ENCODE data around the gene CORO1C. TPM values are rescaled to one million over a fixed set of nuclear protein-coding genes. Genes with fewer than 3 reads are reported as not detected.
A peak's percentile ranks its signal among the peaks of the same experiment; 100 is the strongest.
"Not testable (repeated sequence)": the region's sequence is repeated elsewhere in the genome, so short reads cannot be mapped to it uniquely, and the experiment has no call there.

The CORO1C gene
- total RNA-seq, 1 donor from 2014 or later = 128 TPM

DNA sequence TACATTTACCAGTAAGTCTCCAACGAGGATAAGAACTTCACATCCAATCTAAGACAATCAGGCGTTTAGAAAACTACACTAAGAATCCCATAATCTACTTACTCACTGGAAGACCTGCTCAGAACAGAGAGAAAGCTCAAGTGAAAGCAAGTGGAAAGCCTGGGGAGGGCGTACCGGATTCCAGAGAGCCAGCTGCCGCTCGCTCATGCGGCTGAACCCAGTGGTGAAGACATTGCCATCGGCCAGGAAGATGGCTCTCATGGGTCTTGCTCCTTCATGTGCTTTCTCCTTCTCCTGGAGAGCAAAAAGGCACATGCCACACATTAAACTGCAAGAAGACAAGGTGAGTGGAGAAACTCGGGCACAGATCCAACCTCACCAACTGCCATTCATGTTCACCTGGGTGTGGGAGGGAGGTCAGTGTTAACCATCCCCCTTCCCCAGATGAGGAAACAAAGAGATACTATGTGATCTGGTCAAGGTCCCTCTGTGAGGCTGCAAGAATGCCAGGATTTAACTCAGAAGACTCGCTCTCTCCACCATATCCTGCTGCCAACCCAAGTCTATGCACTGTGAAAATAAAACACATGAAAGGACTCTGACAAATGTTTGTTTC, 74.1 kb downstream of the CORO1C start:
- no peak overlapping the region for H3K9ac ChIP-seq
- peaks cover 8% of the 10 kb centered on the region for H3K27me3 Mint-ChIP-seq (ENCODE audit: insufficient read depth, low read depth)
- peak overlapping the region; percentile 8 for H3K4me3 Mint-ChIP-seq
- TF ChIP-seq EZH2 (IDR thresholded peaks at IDR 0.05) = no peak
- TF ChIP-seq EZH2phosphoT487 (IDR thresholded peaks at IDR 0.05) = no peak
- no peak for TF ChIP-seq CTCF (IDR thresholded peaks at IDR 0.05)
- peaks cover 26% of the 10 kb centered on the region for H3K4me1 Mint-ChIP-seq
- peaks cover 15% of the 10 kb centered on the region for H3K4me1 ChIP-seq
- no peak overlapping the region for H2AFZ ChIP-seq (replicated peaks)
- H3K9me3 Mint-ChIP-seq = no peaks in the 10 kb centered on the region
- no peak overlapping the region for H3K4me2 ChIP-seq
- H3K27me3 ChIP-seq = no peaks in the 10 kb centered on the region
- H3K27ac ChIP-seq = peak overlapping the region; percentile 78
- no peaks in the 10 kb centered on the region for H3K9me3 ChIP-seq (ENCODE audit: low read depth)
- DNase-seq (ENCODE audit: low spot score) = peak; percentile 77
- H3K36me3 ChIP-seq = peaks cover 15% of the 10 kb centered on the region
- peaks cover 9% of the 10 kb centered on the region for H4K20me1 ChIP-seq (ENCODE audit: low read depth)
- peaks cover 45% of the 10 kb centered on the region for H3K36me3 Mint-ChIP-seq
- H3K79me2 ChIP-seq (ENCODE audit: low read depth) = no peaks in the 10 kb centered on the region
- H3F3A ChIP-seq (ENCODE audit: low read depth) = peaks cover 17% of the 10 kb centered on the region
- peak overlapping the region; percentile 4 for H3K4me3 ChIP-seq
- H3K27ac Mint-ChIP-seq = peak overlapping the region; percentile 92

DNA sequence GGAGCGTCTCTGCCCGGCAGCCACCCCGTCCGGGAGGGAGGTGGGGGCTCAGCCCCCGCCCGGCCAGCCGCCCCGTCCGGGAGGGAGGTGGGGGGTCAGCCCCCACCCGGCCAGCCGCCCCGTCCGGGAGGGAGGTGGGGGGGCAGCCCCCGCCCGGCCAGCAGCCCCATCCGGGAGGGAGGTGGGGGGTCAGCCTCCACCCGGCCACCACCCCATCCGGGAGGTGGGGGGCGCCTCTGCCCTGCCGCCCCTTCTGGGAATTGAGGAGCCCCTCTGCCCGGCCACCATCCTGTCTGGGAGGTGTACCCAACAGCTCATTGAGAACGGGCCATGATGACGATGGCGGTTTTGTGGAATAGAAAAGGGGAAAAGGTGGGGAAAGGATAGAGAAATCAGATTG, 75.1 kb downstream of the CORO1C start:
- Histone ChIP-seq H3K36me3 (peaks cover 16% of the 10 kb centered on the region), H3K4me1 (peaks cover 15% of the 10 kb centered on the region), H3K27ac (peak overlapping the region; percentile 58), H3K4me2 (peak overlapping the region; percentile 35), H3F3A (ENCODE audit: low read depth) (peaks cover 17% of the 10 kb centered on the region)
- H3K27me3 Mint-ChIP-seq (ENCODE audit: insufficient read depth, low read depth); H3K27me3 ChIP-seq; H4K20me1 ChIP-seq (ENCODE audit: low read depth); H3K9me3 Mint-ChIP-seq; H3K79me2 ChIP-seq (ENCODE audit: low read depth); H3K9ac ChIP-seq; DNase-seq (ENCODE audit: low spot score); H3K9me3 ChIP-seq (ENCODE audit: low read depth); H2AFZ ChIP-seq (replicated peaks); H3K4me3 ChIP-seq: not testable (repeated sequence)
- H3K4me3 Mint-ChIP-seq = peak overlapping the region; percentile 73
- peaks cover 41% of the 10 kb centered on the region for H3K36me3 Mint-ChIP-seq
- peak overlapping the region; percentile 98 for H3K27ac Mint-ChIP-seq
- peaks cover 26% of the 10 kb centered on the region for H3K4me1 Mint-ChIP-seq

DNA sequence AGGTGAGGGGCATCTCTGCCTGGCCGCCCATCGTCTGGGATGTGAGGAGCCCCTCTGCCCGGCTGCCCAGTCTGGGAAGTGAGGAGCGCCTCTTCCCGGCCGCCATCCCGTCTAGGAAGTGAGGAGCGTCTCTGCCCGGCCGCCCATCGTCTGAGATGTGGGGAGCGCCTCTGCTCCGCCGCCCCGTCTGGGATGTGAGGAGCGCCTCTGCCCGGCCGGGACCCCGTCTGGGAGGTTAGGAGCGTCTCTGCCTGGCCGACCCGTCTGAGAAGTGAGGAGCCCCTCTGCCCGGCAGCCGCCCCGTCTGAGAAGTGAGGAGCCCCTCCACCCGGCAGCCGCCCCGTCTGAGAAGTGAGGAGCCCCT, 75.5 kb downstream of the CORO1C start:
- H4K20me1 ChIP-seq (ENCODE audit: low read depth); H3K9me3 ChIP-seq (ENCODE audit: low read depth); DNase-seq (ENCODE audit: low spot score); H3K27ac Mint-ChIP-seq; H3K9ac ChIP-seq; H3K27me3 Mint-ChIP-seq (ENCODE audit: insufficient read depth, low read depth); H3K9me3 Mint-ChIP-seq; H3K27me3 ChIP-seq; H3K4me3 ChIP-seq; H3K4me2 ChIP-seq; H3K27ac ChIP-seq; H2AFZ ChIP-seq (replicated peaks); H3K79me2 ChIP-seq (ENCODE audit: low read depth); H3K4me3 Mint-ChIP-seq: not testable (repeated sequence)
- H3F3A ChIP-seq (ENCODE audit: low read depth) = peaks cover 17% of the 10 kb centered on the region
- H3K4me1 ChIP-seq = peaks cover 15% of the 10 kb centered on the region
- H3K36me3 ChIP-seq = peaks cover 17% of the 10 kb centered on the region
- peaks cover 26% of the 10 kb centered on the region for H3K4me1 Mint-ChIP-seq
- H3K36me3 Mint-ChIP-seq = peaks cover 39% of the 10 kb centered on the region

DNA sequence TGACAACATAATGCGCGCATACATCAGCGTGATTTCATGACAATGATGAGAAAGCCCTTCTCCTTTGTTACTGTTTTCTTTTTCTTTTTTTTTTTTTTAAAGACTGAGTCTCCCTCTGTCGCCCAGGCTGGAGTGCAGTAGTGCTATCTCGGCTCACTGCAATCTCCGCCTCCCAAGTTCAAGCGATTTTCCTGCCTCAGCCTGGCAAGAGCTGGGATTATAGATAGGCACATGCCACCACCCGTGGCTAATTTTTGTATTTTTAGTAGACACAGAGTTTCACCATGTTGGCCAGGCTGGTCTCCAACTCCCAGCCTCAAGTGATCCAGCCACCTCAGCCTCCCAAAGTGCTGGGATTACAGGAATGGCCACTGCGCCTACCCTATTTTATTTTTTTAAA, 76.7 kb downstream of the CORO1C start:
- not testable (repeated sequence) for H3K9ac ChIP-seq; H3K9me3 ChIP-seq (ENCODE audit: low read depth); H3K27me3 Mint-ChIP-seq (ENCODE audit: insufficient read depth, low read depth); H4K20me1 ChIP-seq (ENCODE audit: low read depth); DNase-seq (ENCODE audit: low spot score); H2AFZ ChIP-seq (replicated peaks); H3K27ac Mint-ChIP-seq; H3K27me3 ChIP-seq; H3K9me3 Mint-ChIP-seq; H3K27ac ChIP-seq; H3K4me2 ChIP-seq; H3K4me3 ChIP-seq; H3K4me3 Mint-ChIP-seq; H3K79me2 ChIP-seq (ENCODE audit: low read depth)
- Histone ChIP-seq H3K36me3 (peaks cover 17% of the 10 kb centered on the region), H3F3A (ENCODE audit: low read depth) (peaks cover 17% of the 10 kb centered on the region), H3K4me1 (peaks cover 15% of the 10 kb centered on the region)
- Mint-ChIP-seq H3K4me1 (peaks cover 29% of the 10 kb centered on the region), H3K36me3 (peaks cover 43% of the 10 kb centered on the region)

DNA sequence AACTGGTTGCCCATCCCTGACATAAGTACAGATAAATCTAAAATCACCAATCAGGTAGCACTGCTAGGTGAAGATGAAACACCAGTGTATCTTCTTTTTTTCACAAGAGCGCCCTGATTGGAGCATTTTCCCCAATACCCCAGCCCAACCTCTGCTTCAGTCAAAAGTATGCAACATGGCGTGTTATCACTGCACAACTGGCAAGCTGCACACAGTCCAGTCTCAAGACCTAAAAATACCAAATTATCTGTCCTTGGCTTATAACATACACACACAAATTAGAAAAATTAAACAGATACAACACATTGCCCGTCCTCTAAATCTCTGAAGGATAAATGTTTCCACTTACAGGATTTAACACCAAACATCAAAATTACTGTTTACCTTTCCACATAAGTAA, 77.4 kb downstream of the CORO1C start:
- H3K4me3 ChIP-seq = no peak overlapping the region
- TF ChIP-seq EZH2phosphoT487 (IDR thresholded peaks at IDR 0.05) (no peak), EZH2 (IDR thresholded peaks at IDR 0.05) (no peak), CTCF (IDR thresholded peaks at IDR 0.05) (no peak)
- H3K9ac ChIP-seq = no peak overlapping the region
- H3F3A ChIP-seq (ENCODE audit: low read depth) = peaks cover 17% of the 10 kb centered on the region
- H3K4me2 ChIP-seq = no peak overlapping the region
- H4K20me1 ChIP-seq (ENCODE audit: low read depth) = peaks cover 9% of the 10 kb centered on the region
- no peaks in the 10 kb centered on the region for H3K9me3 Mint-ChIP-seq
- peaks cover 8% of the 10 kb centered on the region for H3K27me3 Mint-ChIP-seq (ENCODE audit: insufficient read depth, low read depth)
- H3K9me3 ChIP-seq (ENCODE audit: low read depth) = no peaks in the 10 kb centered on the region
- peaks cover 17% of the 10 kb centered on the region for H3K36me3 ChIP-seq
- H2AFZ ChIP-seq (replicated peaks) = no peak overlapping the region
- peaks cover 29% of the 10 kb centered on the region for H3K4me1 Mint-ChIP-seq
- DNase-seq (ENCODE audit: low spot score) = no peak
- H3K36me3 Mint-ChIP-seq = peaks cover 46% of the 10 kb centered on the region
- no peak overlapping the region for H3K27ac Mint-ChIP-seq
- H3K4me3 Mint-ChIP-seq = no peak overlapping the region
- no peaks in the 10 kb centered on the region for H3K27me3 ChIP-seq
- peaks cover 15% of the 10 kb centered on the region for H3K4me1 ChIP-seq
- H3K27ac ChIP-seq = no peak overlapping the region
- no peaks in the 10 kb centered on the region for H3K79me2 ChIP-seq (ENCODE audit: low read depth)
